Measurements from ENCODE around the gene DLGAP1. TPM values are rescaled to one million over a fixed set of nuclear protein-coding genes. Genes with fewer than 3 reads are reported as not detected.
"Not testable (repeated sequence)": the region's sequence is repeated elsewhere in the genome, so short reads cannot be mapped to it uniquely, and the experiment has no call there.

Gene DLGAP1
- total RNA-seq, 4 donors from 2014 or later: 0.22 to 1.5 (median 0.56) TPM

- Histone ChIP-seq H3K36me3 (no peaks in the 10 kb centered on the region), H3K27ac (no peak overlapping the region), H3K4me1 (no peaks in the 10 kb centered on the region), H3K27me3 (no peaks in the 10 kb centered on the region), H3K9me3 (no peaks in the 10 kb centered on the region), H3K4me3 (no peak overlapping the region)
- WGBS, 2 donors (ENCODE audit: low coverage in 1 of 2): 92% methylated on average over 1 of the region's 1 CpG; no CpG with 5 or more reads in 1 of the 2 donors
- no peak for ATAC-seq
- TF ChIP-seq POLR2AphosphoS5 (IDR thresholded peaks at IDR 0.05) (no peak), CTCF (IDR thresholded peaks at IDR 0.05) (no peak), EP300 (IDR thresholded peaks at IDR 0.05) (no peak), POLR2A (IDR thresholded peaks at IDR 0.05) (no peak)
Observed at GRCh38 chr18:4026542-4026941, 428.6 kb downstream of the DLGAP1 start.

GRCh38 chr18:4024702-4025101 is 430.4 kb downstream of the DLGAP1 start:
- no peaks in the 10 kb centered on the region for H3K36me3 ChIP-seq
- H3K4me1 ChIP-seq: no peaks in the 10 kb centered on the region
- no peak overlapping the region for H3K4me3 ChIP-seq
- TF ChIP-seq POLR2AphosphoS5 (IDR thresholded peaks at IDR 0.05): no peak
- no peak for TF ChIP-seq EP300 (IDR thresholded peaks at IDR 0.05)
- TF ChIP-seq CTCF (IDR thresholded peaks at IDR 0.05): no peak
- TF ChIP-seq POLR2A (IDR thresholded peaks at IDR 0.05): no peak
- no peak overlapping the region for H3K27ac ChIP-seq
- ATAC-seq: no peak
- no peaks in the 10 kb centered on the region for H3K27me3 ChIP-seq
- H3K9me3 ChIP-seq: no peaks in the 10 kb centered on the region
- 83 to 94% methylated on average over 2 of the region's 2 CpGs for WGBS, 2 donors (ENCODE audit: low coverage in 1 of 2)

- H3K27ac ChIP-seq, H3K27me3 ChIP-seq, H3K36me3 ChIP-seq, H3K4me1 ChIP-seq, ATAC-seq, H3K4me3 ChIP-seq, H3K9me3 ChIP-seq: not testable (repeated sequence)
- 44 to 69% methylated on average over 1 of the region's 1 CpG for WGBS, 2 donors (ENCODE audit: low coverage in 1 of 2)
Observed at GRCh38 chr18:4022749-4023148, 432.4 kb downstream of the DLGAP1 start.

GRCh38 chr18:4020026-4020425 is 435.1 kb downstream of the DLGAP1 start:
- Histone ChIP-seq H3K4me3 (no peak overlapping the region), H3K27ac (no peak overlapping the region), H3K27me3 (peaks cover 6% of the 10 kb centered on the region), H3K4me1 (no peaks in the 10 kb centered on the region), H3K36me3 (no peaks in the 10 kb centered on the region), H3K9me3 (no peaks in the 10 kb centered on the region)
- 61 to 66% methylated on average over 4 to 5 of the region's 5 CpGs for WGBS, 2 donors (ENCODE audit: low coverage in 1 of 2)
- no peak for ATAC-seq
- no peak for TF ChIP-seq EP300 (IDR thresholded peaks at IDR 0.05)
- TF ChIP-seq POLR2AphosphoS5 (IDR thresholded peaks at IDR 0.05): no peak
- no peak for TF ChIP-seq CTCF (IDR thresholded peaks at IDR 0.05)
- TF ChIP-seq POLR2A (IDR thresholded peaks at IDR 0.05): no peak

- H3K4me1 ChIP-seq: no peaks in the 10 kb centered on the region
- no peaks in the 10 kb centered on the region for H3K9me3 ChIP-seq
- ATAC-seq: no peak
- H3K36me3 ChIP-seq: no peaks in the 10 kb centered on the region
- 56 to 65% methylated on average over 3 of the region's 3 CpGs for WGBS, 2 donors (ENCODE audit: low coverage in 1 of 2)
- no peak overlapping the region for H3K4me3 ChIP-seq
- no peak overlapping the region for H3K27ac ChIP-seq
- TF ChIP-seq CTCF (IDR thresholded peaks at IDR 0.05) (no peak), EP300 (IDR thresholded peaks at IDR 0.05) (no peak), POLR2AphosphoS5 (IDR thresholded peaks at IDR 0.05) (no peak), POLR2A (IDR thresholded peaks at IDR 0.05) (no peak)
- H3K27me3 ChIP-seq: peaks cover 6% of the 10 kb centered on the region
Observed at GRCh38 chr18:4017480-4017879, 437.6 kb downstream of the DLGAP1 start.

Measured in gastroesophageal sphincter (tissue), 4 donors.